NCI-H1694 treated with DMSO at 0.1 percent for 48 hours (cell line): ENCODE measurements around the gene LZTS2.
"Not testable (repeated sequence)": the region's sequence is repeated elsewhere in the genome, so short reads cannot be mapped to it uniquely, and the experiment has no call there.

ENCODE experiments used
- DNase-seq: peaks from one replicate; lab custom pipeline; 2025; lab: John Stamatoyannopoulos, UW

The LZTS2 gene, protein sequence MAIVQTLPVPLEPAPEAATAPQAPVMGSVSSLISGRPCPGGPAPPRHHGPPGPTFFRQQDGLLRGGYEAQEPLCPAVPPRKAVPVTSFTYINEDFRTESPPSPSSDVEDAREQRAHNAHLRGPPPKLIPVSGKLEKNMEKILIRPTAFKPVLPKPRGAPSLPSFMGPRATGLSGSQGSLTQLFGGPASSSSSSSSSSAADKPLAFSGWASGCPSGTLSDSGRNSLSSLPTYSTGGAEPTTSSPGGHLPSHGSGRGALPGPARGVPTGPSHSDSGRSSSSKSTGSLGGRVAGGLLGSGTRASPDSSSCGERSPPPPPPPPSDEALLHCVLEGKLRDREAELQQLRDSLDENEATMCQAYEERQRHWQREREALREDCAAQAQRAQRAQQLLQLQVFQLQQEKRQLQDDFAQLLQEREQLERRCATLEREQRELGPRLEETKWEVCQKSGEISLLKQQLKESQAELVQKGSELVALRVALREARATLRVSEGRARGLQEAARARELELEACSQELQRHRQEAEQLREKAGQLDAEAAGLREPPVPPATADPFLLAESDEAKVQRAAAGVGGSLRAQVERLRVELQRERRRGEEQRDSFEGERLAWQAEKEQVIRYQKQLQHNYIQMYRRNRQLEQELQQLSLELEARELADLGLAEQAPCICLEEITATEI

DNA sequence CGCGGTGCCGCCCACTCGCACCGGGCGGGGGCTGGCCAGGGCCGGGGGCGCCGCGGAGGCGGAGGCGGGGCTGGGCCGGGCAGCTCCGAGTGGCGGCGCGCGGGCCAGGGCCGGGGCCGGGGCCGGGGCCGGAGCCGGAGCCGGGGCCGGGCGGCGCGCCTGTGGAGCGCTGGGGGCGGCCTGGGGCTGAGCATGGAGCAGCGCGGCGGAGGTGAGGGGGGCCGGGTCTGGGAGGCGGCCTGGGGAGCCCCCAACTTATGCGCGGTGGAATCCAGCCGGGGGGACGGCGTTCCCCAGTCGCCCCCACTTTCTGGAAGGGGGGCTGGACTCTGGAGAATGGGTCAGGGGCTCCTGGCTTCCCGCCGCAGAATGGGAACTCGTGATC lies at the start of gene LZTS2:
LZTS2 (plus strand) TSS at position 67 of the 385 bp plus-strand sequence. CDS start 2,731 bp downstream, outside the sequence.
- no peak for DNase-seq

DNA sequence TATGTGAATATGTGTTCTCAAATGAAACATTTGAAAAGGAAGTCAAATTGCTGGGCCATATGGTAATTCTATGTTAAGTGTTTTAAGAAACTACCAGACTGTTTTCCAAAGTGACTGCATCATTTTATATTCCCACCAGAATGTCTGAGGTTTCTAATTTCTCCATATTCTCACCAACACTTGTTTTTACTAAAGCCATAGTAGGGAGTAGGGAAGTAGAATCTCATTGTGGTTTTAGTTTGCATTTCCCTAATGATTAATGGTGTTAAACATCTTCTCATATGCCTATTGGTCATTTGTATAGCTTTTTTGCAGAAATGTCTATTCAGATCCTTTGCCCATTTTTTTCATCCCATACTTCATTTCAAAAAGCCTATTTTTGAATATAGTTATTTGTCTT lies 39.4 kb upstream of the LZTS2 start:
- no peak for DNase-seq

DNA sequence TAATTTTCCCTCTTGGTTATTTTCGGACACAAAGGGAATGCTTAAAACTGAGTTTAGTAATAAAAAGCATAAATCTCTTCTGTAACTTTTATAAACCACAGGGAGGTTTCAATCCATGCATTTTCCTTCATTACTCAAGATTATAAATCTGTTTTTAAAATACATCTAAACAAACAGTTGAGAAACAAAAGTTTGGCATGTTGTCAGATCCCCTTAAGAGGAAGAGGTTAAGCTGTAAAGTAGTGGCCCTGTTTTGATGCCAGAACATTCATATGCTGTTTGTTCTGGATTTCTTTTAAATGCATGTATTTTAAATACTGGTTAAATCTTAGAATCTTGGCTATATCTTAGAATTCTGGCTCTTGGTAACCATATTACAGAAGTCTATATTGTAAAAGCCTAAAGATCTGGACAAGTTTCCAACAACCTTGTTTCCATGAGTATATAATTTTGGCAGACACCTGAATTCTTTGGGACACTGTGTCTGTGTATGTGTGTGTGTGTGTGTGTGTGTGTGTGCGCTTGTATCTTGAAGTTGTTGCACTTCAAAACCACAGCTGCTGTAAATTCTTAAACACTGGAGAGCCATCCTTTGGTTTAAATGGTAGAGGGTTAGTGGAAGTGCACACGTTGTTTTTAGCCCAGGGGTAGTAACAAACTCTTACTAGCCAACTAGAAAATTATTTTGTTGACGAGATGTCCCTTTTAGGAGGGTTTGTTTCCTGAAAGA lies 37.1 kb upstream of the LZTS2 start:
- DNase-seq, result no peak

DNA sequence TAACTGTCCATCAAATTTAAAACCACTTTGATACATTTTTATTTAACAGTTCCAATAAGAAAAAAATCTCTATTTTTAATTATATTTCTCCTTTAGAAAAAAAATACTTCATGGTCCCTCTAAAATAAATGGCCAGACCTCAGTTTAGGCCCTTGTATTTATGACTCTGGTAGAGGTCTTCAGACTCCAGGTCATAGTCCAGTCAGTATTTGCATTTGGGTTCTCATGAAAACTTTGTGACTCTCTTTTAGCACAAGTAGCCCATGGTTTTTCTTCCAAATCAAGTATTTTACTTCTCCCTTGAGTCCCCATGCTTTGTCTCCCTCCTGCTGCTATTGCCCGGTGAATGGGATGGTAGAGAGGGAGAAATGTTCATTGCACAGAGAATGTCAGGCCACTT lies 35.8 kb upstream of the LZTS2 start:
- no peak for DNase-seq

DNA sequence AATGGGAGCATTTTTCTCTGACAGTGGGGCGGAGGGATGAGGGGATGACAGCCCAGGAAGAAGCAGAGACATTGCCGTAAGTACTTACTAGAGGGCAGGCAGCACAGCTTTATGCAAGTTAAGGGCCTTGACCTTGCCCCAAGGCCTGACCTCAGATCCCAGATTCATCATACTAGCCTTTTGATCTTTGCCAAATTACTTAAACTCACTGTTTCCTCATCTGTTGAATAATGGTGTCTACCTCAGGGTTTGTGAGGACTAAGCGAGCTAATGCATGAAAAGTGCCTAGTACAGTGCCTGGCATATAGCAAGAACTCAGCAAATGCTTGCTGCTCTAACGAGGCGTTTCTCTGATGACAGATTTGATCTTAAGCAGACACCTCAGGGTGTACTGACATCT lies 33.8 kb upstream of the LZTS2 start:
- no peak for DNase-seq

DNA sequence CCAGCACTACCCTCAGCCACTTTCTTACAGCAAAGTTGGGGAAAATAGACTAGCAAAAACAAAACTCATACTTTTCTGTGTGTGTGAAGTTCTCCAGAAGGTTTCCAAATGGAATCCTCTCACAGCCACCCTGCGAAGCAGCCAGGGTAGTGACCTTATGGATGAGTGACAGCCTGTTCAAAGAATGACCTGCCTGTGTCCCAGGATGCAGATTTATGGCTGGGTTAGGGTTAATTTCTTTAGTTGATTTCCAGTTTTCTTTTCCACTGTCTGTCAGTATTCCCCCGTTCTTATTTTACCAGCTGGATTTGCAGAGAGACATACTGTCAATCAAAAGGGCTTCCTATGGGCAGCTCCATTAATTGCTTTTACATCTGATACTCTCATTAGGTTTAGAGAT lies 32.7 kb upstream of the LZTS2 start:
- no peak for DNase-seq

DNA sequence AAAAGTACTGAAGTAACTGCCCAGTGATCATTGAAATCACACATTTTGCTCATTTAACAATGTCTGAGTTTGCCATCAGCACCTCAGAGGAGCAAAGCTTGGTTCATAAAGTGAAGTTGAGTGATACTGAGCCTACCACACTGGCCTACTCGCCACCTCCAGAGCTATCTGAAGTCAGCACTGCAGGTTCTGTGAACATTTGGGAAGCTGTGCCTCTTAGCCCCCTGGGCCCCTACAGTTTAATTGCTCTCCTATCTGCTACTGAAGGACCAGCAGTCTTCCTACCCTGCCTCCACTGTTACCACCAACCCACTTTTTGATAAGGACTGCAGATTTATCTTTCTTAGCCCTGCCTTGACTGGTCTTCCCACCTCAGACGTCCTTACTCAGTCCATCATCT lies 32.3 kb upstream of the LZTS2 start:
- no peak for DNase-seq

DNA sequence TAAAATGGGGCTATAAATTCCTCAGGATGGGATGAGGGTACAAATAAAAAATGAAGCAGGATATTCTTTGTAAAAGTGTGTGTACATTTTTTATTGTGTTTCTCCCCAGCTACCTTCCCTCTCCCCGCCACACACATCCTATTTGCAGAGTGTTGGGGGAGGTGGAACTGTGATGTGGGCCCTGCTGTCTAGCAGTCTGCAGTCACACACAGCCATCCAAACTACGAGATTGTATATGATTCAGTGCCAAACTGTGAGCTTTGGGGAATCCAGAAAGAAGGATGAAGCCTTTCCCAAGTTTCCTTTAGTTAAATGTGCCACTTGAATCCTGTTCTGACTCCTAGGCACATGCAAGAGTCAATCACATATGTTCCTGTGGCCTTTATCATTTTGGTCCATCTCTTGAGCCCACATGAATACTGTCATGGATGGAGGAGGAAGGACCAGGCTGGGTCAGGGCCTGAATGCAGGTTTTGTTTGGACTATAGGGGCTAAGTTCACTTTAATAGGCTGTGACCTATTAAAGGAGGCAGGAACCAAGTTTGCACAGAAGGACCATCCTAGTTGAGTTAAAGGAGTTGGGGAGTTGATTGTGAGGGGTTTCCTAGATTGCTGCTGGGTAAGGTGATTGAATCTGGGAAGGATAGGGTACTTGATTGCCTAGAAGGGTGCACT lies 31.4 kb upstream of the LZTS2 start:
- no peak for DNase-seq

DNA sequence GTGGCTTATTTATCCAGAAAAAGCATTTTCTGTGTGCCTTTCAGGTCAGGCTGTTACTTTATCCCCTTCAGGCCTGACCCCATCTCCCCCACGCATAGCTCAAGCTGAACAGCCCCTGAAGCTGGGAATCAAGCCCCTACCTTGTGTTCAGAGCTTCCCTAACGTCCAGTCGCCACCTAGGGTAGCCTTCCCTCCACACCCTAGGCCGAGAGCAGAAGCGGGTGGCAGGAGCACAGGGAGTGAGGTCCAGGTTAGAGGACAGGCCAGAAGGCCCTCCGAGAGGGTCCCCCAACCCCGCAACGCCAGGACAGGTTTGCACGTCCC lies 30.8 kb upstream of the LZTS2 start:
- DNase-seq, result no peak

DNA sequence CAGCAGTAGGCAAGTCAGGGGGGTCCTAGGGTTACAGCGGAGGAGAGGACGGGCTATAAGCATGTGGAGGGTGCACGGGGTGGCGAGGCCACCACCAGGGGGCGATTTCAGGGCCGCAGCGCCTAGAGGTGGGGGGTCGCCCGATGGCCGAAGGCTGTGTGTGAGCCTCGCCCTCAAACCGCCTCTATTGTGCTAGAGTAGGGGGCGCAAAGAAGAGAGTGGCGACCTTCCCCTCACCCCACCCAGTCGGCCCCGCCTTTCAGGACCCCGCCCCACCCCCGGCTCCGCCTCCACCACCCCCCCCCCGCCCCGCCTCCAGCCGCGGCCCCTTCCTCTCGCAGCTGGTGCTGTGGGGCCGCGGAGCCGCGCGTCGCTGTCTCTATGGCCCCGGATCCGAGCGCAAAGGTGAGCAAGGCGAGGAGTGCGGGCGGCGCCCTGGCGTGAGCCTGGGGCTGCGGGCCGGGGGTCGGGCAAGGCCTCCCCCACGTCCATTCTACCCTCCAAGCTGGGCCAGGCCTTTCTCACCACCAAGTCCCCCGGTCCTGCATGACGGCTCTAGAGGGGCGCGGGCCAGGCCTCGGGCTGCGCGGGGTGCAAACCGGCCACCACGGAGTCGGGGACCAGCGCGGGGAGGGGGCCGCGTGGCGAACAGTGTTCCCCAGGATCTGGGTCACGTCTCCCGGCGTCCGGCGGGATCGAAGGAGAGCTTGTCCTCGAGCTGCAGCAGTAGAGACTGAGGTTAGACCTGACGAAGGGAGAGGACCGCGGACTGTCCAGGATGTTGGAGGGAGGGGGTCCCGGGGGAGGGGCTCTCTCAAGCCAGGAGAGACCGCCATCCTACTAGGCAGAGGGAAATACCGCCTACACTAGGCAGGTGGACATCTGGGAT lies 30.2 kb upstream of the LZTS2 start, which contains the start of gene SEMA4G:
SEMA4G (plus strand) TSS at position 318 of the 889 bp plus-strand sequence. CDS start 3,409 bp downstream, outside the sequence.
- DNase-seq, result no peak

DNA sequence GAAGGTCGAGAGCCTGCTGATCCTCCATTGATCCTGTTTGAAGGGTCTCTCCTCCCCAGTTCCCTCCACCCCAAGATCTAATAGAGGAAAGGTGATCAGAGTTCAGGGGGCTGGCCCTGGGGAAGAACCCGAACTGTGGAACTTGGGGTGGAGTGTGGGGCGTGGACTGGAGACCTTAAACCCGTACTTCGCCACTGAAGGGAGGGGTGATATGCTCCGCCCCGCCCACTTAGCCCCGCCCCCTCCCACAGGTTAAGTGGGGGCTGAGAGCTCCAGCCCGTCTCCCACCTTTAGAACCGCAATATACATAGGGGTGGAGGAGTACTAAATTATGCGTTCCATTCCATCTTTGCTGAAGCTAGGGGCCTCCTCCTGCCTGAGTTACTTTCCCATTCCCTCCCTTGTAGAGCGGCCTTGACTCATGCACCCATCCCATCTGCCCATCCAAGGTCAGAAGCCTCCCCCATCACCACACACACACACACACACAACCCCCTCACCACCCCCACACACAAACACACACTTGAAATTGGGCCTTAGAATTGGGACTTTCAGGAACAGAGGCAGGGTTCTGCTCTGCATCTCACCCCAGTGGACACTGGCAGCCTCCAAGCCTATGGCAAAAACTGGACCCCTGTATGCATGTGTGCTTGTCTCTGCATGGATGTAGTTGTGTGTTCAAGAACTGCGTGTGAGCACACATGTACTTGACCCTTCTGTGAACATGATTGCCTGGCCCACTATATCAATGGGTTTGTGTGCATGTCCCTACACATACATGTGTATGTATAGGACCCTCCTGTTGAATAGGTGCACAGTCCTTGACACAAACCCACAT lies 29.3 kb upstream of the LZTS2 start:
- no peak for DNase-seq

DNA sequence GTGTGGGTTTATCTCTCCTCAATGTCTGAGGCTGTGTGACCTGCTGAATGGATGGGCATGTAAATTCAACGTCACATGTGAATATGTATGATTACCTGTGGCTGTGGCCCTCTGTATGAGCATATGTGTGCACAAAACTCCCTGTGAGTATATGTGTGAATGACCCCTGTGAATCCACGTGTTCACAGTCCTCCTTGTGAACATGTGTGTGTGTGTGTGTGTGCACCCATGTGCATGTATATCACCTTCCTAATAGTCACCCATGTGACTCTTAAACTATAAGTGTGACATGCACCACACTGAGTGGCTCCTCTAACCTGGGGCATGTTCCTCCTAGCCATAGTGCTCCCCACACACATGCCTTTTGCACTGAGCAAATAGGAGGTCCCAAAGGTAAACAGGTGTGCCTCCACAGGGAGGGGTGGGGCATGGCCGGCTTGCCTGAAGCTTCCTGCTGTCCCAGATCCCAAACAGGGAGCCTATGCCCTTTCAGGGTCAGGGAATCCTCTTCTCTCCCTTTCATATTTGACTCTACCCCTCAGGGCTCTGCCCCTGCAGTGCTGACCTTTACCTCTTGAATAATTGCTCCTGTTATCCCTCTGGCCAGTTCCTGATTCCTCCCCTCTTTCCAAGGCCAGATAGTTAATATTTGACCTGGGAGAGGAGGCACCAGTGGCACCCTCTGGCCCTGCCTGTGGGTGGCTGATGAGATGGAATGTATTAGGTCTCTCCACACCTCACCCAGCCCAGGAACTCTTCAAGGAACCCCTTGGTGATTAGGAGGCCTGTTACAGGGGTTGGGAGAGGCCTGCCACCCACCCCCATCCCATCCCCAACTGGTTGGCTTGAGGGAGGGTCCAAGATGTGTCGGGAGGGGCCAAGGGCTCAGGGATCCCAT lies 28.4 kb upstream of the LZTS2 start:
- no peak for DNase-seq

DNA sequence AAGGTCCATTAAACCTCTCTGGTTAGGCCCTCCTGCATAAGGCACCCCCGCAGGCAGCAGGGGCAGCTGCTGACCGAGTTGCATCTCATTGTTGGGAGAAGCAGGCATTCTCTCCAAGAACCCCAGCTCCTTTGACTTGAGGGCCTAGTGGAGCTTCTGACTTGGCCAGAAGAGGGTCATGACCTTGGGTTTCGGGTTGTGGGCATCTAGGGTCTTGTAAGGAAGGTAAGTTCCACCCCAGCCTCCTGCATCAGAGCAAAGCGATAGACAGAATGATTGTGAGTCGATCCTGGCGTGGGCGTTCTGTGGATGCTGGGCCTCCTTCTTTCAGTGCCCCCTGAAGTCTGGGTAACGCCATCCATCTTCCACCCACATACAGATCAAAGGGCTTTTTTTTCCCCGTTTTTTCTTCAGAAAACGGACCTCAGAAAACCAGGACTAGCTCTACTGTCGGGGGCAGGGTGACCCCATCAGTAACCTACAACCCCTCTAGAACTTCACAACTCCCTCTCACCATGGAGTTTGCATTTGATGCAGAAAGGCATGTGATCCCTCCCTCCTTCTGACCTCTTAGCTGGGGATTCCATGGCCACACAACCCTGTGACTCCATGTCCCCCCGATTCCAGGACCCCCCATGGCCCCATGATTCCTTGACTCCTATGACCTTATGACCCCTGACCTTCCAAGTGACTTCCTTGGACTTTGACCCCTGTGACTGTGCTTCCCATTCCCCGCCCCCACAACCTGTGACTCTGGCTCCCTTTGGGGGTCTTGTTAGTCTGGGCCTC lies 27.3 kb upstream of the LZTS2 start:
- no peak for DNase-seq

DNA sequence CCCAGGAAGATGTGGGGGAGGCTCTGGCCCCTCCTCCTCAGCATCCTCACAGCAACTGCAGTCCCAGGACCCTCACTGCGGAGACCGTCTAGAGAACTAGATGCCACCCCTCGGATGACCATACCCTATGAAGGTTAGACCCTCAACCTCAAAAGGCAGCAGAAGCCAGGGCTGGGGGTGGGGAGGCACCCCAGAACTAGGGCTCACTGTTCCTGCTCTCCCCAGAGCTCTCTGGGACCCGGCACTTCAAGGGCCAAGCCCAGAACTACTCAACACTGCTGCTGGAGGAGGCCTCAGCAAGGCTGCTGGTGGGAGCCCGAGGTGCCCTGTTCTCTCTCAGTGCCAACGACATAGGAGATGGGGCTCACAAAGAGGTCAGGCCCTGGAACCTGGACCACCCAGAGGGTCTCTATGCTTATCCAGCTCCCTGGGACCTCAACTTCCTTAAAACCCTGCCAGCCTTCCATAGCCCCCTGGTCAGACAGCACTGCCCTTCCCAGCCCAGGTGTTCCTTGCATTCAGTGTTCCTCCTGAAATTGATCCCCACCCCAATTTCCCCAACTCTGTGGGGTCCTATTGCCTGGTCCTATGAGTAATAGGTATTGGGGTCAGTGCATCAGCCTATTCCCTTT lies 26.6 kb upstream of the LZTS2 start:
- DNase-seq, result no peak

DNA sequence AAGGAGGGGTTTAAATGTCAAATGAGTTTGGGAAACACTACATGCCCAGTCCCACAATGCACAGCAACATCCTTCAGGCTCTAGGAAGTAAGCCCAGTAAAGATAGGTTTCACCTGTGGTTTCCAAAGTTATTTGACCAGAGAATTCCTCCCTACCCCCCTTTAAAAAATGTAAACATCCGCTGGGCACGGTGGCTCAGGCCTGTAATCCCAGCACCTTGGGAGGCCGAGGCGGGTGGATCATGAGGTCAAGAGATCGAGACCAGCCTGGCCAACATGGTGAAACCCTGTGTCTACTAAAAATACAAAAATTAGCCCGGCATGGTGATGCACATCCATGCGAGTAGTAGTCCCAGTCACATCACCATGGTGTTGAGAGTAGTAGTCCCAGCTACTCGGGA lies 24.2 kb upstream of the LZTS2 start:
- not testable (repeated sequence) for DNase-seq

DNA sequence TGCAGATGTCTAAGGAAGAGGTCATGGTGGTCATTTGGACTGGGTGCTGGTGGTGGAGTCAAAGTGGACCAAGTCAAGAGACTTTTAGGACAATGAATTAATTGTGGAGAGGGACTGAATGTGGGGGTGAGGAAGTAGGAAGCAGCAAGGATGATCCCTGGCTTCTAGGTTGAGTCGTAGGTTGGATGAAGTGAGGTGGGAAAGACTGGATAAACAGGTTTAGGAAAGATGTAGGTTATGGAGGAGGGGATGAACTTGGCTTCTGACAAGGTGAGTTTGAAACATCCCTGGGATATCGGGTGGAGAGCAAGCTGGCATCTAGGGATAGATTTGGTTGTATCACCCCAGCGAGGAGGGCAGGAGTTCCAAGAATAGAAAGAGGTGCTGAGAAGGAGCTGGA lies 22.7 kb upstream of the LZTS2 start:
- DNase-seq, result no peak

DNA sequence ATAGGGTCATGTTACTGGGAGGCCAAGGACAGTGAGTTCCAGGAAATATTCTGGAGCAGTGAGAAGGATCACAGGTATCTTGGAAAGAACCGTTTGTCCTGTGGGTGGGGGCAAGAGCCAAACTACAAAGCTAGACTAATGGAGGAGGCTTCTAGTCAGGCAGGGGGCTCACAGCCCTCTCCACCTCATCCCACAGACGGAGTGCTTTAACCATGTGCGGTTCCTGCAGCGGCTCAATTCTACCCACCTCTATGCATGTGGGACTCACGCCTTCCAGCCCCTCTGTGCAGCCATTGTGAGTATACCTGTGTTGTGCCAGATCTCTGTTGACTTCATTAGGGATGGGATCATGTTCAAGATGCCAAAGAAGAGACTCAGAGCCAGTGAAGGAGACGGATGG lies 22.2 kb upstream of the LZTS2 start:
- no peak for DNase-seq
